SHP77 treated with DMSO at 0.1 percent for 48 hours (cell line): ENCODE data around the gene ALDH1A2.

Experiments used
- DNase-seq: peaks from one replicate; lab custom pipeline; 2025; lab: John Stamatoyannopoulos, UW

The ALDH1A2 gene

DNA sequence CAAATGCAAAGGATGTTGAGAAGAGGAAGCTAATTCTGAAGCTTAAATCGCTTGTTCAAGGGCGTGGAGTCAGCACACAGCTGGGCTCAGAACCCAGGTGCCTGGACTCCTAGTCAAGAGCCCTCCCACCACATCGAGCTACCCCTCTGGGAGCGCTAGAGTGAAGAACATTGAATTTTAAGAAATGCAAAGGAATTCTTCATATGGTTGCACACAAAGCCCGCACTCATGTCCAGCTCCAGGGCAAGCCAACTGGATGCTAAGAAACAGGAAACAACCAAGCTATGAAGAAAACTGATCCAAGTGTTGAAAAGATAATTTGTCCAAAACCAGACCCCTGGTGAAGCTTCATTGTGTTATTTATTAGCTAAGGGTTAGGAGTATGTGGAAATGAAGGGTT, 122.3 kb downstream of the ALDH1A2 start:
- DNase-seq: no peak

DNA sequence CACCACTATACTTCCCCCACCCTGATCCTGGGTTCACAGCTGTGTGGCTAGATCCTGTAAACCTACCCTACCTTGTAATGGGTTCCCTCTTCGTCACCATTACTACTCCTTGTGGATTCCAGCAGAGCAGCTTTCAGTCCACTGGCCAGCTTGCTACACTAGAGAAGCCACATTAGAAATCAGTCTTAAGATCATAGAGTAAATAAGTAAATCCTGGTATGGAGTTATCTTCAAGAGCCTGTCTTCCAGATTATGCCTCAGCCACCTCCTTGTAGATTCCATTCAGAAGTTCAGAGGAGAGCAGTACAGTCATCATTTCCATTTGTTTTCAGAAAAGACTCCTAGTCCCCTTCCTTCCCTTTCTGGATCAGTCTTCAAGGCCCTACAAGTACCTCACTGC, 123.7 kb downstream of the ALDH1A2 start:
- DNase-seq: no peak

DNA sequence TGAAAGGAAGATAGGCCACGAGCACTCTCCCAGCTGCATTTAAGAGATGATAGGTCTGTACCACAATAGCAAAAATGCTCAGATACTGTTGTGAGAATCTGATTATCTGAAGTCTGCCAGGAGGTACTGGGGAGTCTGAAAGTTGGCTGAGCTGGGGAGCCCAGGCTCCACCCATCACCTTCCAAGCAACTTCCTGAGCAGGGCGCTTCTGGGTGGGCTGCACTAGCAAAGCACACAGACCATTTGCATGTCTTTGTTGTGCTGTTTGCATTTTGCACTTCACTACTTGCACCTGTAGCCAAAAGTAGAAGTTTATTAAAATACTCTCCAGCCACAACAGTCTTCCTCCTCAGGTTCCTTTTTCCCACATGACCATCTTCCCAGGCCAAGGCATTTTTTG, 133.2 kb downstream of the ALDH1A2 start:
- no peak for DNase-seq

DNA sequence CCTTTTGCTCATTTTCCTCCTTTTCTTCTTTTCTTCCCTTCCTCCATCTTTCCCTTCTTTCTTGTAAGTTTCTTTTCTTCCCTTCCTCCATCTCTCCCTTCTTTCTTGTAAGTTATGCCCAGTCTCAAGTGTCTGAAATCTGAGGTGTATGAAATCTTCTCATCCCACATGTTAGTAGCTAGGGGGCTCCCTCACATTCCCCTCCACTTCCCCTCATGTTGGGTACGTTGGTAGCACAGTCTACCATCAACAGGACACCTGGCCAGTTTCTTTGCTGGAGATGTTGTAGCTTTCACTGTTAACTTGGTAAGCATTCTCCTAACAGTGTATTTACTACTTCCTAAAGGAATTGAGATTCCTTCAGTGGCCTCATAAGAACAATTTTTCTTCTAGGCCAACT, 133.9 kb downstream of the ALDH1A2 start:
- no peak for DNase-seq

DNA sequence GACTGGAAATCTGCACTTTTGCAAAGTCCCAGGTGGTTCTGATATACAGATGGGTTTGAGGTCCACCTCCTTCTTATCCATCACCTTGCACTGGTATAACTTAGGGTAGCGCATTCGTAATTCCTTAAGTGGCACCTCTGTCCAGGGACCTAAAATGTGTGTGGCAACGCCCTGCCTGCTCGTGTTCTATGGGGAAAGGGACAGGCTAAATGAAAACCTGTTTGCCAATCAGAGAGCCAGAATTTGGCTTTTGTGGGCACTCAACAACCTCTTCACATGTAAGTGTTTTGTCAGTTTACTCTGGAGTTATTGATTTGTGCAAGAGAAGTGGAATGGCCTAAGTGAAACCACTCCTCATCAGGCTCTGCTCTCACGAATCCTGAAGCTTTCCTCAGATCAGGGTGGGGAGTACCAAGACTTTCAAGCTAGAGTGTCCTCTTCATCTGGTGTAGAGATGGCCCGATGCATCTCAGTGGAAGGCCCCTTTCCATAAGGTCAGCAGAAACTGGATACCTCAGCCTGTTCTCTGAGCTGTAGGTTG, 138.3 kb downstream of the ALDH1A2 start:
- DNase-seq: no peak

DNA sequence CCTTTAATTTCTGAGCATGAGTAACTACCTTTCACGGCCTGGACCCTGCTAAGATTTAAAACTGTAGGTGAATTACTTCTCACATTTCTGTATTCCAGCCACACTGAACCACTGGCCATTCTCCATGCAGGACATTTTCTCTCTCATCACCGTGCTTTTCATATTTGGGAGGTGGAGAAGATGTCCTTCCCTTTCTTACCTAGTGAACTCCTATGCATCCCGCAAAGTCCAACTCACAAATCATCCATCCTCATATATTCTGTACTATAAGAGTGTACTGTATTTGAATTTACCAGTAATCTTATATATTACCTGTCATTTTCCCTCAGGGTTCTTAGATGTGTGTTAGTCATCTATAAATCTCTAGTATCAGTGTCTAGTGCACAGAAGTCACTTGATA, 139.9 kb downstream of the ALDH1A2 start:
- no peak for DNase-seq

DNA sequence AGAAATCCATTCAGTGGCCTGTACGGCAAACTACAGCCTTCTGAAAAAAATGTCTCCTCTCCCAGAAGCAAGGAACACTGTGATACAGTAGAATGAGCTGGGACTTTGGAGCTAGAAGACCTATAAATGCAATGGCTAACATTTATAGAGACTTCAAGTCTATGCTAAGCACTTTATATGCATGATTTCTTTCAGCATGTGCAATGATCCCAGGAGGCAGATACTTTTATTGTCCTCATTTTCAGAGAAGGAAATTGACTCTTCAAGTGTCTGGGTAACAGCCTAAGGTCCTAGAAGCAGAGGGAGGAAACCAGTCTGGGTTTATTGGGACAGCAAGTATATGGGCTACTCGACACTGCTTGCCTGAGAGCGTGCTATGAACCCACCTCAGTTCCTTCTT, 140.9 kb downstream of the ALDH1A2 start:
- DNase-seq: no peak

DNA sequence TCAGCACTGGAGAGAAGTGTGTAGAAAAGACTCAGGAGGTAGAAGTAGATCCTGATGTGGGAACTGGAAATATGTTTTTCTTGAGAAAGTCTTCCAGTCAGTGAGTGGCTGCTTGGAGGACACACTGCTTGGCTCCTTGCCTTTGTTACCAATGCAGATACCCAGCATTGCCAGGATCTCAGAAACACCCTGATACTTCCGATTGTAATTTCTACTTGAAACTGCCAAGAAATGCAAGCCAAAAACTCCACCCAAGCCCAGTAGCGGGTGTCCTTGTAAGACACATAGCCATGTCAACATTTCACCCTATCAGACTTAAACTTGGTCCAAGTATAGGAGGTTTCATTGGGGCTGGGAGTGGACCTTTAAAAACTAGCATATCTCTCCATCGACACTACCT, 141.8 kb downstream of the ALDH1A2 start:
- no peak for DNase-seq

DNA sequence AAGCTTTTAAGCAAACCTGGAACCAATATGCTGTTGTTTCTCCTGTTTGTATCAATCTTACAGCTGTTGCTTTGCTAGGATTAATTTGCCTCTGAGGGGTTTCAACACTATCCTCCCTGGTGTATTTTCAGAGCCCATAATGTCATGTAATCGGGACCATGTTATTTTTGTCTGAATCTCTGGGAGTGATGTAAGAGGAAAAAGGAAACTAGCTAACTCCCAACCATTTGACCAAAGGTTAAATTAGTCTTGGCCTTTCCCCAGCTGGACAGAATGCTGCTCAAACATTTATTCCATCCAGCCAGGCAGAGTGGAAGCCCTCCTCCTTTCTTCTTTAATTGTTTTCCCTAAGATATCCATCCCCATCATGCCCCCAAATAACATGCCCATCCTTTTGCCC, 142.2 kb downstream of the ALDH1A2 start:
- no peak for DNase-seq

DNA sequence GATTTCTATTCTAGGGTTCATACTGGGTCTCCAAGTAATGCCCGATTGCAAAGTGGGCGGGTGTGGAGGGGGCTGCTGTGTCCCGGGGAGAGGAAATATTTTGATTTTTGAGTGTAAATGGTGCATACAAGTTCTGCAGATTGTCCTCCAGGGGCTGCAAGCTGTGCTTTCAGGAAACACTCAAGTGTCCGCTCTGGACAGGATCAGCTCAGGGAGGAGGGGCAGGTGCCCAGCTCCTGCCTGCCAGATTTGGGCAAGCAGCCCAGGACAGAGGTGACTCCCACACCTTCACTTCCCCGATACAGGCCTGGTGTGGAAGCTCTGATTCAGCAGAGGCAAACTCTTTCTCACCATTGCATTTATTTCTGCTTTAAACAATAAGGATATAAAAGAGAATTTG, 142.7 kb downstream of the ALDH1A2 start:
- no peak for DNase-seq

DNA sequence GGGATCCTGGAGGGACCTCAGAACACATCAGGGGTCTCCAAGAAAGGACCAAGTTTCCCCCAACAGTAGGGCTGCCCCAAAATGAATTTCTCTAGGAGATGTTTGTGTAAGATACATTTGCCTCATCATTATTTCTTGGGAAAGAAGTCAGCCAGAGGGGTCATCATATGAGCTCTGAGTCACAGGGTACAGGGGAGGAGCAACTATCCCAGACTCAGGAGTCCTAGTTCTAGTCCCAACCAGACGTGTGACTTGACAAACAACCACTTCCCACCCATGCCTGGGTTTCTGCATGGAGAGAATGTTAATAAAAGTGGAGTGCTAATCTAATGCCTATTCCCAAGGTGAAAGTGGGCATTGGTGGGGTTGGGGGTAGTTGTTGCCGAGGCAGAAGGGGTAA, 144.1 kb downstream of the ALDH1A2 start:
- no peak for DNase-seq

DNA sequence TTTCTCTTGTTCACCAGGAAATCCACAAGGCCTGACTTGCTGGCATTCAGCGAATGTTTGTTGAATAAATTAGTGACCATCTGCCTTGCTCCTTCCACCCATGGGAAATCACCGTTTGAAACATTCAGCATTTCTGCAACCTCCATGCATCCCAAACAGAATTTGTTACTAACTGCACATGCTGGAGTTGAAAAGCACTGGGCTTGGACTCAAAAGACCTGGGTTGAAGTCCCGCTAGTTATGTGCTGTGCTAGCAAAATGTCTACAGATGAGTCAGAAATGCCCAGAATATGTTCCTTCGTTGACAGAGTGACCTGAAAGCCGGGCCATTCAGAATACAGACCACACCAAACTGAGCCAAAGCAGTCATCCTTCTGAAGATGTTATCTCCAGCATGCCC, 144.6 kb downstream of the ALDH1A2 start:
- no peak for DNase-seq

DNA sequence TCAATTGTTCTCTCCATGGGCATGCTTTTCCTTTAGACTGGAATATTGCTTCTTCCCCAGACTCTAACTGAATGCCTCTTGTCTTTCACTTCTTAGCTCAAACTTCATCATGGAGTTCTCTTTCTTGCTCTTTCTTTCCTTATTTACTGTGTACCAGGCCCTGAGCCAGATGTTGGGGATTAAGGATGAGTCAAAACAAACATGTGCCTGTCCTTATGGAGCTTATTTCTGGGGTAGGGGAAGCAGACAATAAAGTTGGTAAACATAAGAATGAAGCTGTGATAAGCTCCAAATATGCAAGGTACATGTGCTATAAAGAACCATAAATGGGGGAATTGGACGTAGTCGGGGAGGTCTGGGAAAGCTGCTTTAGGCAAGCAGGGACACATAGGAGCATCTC, 145.8 kb downstream of the ALDH1A2 start:
- DNase-seq: no peak

DNA sequence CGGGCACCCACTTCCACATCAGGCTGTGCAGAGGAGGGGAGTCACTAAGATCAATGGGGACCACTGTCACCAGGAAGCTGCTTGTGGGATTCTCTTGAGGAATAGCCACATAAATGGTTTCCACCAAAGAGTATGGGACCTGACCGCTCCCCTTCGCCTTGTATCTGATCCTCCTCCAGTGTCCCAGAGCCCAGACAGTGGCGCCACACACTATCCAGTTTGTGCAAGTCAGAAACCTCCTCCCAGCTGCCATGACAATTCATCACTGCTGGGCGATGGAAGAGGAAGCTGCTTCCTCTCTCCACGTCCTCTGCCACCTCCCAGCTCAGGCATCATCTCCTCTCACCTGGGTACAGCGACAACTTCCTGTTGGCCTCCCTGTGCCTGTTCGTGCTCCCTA, 147.5 kb downstream of the ALDH1A2 start:
- DNase-seq: no peak

DNA sequence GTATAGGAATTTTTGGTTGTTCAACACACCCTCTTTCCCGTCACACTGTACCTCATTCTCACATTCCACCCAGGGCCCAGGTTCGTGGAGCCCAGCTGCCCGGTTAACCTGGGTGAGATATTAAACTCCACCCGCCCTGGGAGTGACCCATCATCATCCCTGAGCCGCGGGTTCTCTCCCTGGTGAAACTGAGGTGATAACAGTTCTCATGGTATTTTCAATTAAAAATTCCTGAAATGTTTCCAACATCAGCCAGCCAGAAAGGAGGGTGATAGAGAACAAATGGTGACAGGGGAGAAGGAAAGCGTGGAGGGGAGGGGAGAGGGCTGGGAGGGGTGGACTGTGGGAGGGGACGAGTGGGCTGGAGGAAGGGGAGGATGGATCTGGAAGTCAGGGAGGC, 148.8 kb downstream of the ALDH1A2 start:
- DNase-seq: no peak

DNA sequence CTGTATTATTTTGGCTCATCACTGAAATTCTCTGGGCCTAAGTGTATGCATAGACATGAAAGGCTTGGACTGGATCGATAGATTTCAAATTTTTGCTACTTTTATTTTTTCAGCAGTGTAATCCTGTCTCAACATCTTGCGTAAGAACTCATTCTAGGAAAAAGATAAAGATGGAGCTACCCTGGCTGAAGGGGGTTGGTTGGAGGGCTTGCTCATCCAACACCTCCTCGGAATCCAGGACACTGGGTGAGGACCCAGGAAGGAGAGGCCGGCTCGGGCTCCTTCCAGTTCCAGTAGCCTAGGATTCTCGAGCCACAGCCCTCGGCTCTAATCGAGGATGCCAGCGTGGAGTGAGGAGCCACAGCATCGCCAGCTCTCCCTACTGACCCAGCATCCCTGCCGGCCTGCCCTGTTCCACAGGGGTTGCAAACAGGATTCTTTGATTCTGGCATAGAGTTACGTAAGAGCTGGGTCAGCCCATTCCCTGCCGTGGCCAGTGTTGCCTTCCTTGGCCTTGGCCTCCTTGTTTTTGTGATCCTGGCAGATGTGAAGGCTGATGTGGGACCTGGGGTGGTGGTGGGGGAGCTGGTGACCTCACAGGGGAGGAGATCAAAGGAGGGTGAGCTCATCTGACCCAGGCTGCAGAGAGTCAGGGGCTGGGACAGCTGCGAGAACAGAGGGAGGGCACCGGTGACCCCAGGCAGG, 149.5 kb downstream of the ALDH1A2 start:
- no peak for DNase-seq

DNA sequence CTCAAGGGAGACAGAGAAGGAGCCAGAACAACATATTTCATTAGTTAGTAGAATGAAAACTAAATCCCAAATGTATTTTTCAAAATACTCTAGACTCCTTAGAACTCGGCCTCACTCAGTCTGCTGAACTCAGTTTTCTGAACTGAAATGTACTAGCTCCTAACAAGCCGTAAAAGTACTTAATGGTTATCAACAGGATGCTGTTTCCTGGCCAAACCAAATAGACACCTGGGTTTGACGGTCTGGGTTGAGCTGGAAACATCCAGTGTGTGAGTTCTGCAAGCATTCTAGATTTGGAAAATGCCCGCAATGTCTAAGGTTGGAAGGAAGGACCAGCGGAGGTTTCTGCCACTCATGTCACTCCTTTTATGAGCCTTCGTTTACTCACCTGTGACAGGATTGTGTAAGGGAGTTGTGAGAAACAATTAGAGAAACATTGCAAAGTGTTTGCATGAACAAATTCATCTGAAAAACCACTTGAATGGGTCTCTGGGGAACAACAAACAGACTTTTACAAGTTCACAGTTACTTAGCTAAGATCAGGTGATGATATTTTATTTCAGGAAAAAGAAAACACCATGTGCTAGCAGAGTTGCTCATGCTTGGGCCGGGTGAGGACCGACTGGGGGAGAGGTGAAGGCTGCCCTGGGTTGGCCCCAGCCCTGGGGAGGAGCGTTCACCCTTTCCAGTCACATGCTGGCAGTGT, 151.0 kb downstream of the ALDH1A2 start:
- DNase-seq: no peak

DNA sequence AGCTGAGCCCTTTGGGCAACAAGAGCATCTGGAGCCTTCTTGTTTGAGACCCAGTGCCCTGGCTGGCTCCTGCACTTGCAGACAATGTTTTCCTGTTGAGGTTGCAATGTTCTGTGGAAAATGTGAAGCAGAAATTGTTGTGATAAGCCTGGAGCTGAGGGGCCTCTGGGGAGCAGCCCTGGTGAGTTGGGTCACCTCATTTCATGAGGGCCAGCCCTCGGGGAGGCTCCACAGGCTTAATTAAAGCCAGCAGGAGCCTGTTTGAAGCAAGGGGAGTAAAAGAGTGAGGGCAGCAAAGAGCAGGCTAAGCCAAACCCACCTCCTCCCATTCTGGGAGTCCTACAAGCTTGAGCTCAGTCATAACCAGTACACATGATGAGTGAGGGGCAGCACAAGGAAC, 154.3 kb downstream of the ALDH1A2 start:
- DNase-seq: no peak

DNA sequence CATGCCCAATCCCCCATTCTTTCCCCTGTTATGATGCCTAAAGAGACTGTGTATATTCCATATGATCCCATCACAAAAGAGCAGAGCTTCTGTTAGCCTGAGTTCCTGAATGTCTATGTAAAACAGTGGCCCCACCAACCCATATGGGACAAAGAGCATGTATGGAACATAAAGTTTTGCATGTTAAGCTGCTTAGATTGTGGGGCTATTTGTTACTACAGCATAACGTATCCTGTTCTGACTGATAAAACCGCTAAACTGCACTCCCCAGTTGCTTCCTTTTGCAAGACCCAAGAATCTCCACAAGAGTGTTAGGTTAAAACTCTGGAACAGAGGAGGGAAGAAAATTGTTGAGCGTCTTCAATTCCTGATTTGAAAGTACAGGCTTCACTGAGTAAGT, 154.8 kb downstream of the ALDH1A2 start:
- no peak for DNase-seq

DNA sequence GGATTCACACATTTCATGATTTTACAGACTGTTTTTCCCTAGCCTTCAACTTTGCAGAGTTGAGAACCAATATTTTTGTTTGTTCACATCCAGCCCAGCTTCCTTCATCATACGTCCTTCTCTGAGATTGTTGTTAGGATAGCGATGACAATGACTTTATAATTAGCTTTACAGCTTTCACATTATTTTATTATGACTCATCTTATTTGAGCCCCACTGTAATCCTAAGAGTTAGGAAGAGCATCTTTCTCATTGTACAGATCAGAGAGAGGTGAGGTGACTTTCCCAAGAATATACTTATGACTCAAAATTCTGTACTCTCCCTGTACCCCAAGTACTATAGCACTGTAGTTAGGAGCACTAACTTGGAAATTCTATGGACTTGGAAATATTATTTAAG, 156.1 kb downstream of the ALDH1A2 start:
- DNase-seq: no peak

DNA sequence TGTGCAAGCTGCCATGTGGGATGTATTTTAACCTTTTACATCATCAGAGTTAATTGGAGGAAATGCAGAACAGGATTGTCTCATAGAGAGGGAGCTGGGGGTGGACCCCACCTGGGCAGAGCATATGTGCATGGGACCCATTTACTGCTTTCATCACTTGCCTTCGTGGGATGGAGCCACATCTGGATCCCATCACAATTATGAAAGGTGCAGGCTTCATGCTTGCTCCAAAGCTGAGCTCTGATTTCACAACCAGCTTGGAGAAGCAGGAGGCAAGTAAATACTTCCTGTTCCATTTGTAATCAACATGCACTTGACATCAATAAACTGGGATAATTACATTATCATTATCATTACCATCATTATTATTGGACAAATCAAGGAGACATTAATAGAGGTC, 161.9 kb downstream of the ALDH1A2 start:
- no peak for DNase-seq
